IPS-NIHi11 (cell line): Measurements from ENCODE around the gene NHEJ1.
A peak's percentile ranks its signal among the peaks of the same experiment; 100 is the strongest.

Source experiments
- DNase-seq: peaks from one replicate; pipeline ENCODE4 v3.0.0; 2012; ENCODE audit warnings: mixed read lengths, low spot score

NHEJ1 gene

GRCh38 chr2:219057709-219058540 is 102.7 kb downstream of the NHEJ1 start:
- peak; percentile 94 for DNase-seq

DNA sequence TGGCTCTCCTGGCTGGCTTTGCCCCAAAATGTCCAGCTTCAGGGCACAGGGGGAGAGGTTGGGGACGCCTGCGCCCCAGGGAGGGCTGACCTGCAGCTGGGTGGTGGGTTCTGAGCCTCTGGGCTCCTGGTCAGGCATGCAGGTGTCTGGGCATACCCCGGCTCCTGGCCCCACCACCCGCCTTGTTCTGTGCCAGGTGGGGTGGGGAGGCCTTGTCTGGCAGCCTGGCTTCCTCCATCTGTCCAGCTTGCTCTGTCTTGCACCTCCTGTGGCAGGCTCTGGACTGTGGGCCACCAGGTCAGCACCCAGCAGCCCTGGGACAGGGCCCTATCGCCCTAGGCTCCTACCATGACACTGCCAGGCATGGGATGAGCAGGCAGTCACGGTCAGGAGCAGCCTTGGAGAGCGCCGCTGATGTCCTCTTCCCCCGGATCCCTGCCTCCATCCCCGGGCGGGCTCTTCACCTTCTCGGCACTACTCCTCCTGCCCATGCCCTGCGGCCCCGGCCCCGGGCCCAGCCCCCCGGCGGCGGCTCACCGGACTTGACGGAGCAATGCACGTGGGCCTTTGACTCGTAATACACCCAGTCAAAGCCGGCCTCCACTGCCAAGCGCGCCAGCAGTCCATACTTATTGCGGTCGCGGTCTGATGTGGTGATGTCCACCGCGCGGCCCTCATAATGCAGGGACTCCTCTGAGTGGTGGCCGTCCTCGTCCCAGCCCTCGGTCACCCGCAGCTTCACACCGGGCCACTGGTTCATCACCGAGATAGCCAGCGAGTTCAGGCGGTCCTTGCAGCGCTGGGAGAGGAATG is 103.5 kb downstream of the NHEJ1 start:
- DNase-seq = peak; percentile 30

DNA sequence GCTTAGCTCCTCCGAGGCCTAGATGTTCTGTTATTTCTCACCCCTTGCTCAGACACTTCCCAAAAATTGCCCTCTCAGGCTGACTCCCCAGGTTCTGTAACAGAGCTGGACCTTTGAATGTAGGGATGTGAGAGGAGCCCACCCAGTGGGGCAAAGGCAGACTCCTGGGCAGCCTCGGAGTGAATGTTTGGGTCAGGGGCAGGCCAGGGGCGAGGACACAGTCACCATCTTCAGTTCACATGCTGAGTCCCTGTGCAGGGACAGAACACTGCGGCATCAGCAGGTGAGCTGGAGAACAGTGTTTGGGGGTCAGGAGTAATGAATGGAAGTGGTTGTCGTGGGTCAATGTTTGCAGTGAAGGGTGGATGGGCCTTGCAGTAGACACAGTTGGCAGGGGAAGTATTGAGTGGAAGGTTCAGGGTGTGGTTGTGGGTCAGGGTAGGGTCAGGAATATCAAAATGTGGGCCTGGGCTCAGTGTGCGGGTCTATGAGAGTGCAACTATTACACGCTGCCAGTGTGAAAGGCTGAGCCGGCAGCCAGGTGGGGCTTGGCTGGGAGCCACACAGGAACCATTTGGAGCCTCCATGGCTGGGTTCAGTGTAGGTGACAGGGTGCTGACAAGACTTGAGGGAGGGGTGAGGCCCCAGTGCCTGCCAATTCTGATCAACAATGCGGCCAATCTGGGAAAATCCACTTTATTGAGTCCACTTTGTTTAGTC is 104.3 kb downstream of the NHEJ1 start:
- no peak for DNase-seq

DNA sequence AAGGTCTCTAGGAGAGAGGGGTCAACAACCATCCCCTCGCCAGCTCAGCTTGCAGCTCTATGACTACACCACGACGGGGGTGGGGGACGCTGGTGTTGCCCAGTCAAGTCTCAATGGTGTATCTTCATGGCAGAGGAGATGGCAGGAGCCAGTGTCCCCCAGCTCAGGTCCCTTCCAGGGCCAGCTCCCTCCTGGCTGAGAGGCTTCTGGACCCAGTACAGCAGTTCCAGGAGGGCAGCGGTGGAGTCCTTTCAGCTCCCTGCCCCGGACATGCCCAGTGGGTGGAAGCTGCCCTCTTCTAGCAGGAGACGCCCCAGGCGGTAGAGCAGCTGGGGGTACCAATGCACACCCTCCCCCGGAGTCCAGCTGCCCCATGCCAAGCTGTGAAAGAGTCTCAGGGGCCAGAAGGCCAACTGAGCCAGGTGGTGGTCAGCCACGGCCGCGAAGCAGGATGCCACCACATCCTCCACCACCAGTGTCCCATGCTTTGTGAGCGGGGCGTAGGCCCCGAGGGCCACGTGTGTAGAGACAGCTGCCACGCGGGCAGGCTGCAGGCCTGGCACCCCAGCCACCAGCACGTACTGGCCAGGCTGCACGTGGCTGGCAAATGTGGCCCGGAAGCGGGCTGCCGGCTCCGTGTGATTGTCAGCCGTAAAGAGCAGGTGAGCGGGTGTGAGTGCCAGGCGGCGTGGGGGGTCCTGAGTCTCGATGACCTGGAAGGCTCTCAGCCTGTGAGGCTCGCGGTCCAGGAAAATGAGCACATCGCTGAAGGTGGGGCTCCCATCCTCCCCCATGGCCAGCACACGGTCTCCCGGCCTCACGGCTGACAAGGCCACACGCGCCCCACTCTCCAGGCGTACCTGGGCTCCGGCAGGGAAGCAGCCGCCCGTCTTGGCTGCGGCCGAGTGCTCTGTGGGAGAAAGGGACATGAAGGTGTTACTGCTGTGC is 105.4 kb downstream of the NHEJ1 start:
- no peak for DNase-seq

GRCh38 chr2:219049282-219049681 is 111.3 kb downstream of the NHEJ1 start:
- no peak for DNase-seq

GRCh38 chr2:219045937-219046550 is 114.6 kb downstream of the NHEJ1 start:
- DNase-seq = peak; percentile 88

DNA sequence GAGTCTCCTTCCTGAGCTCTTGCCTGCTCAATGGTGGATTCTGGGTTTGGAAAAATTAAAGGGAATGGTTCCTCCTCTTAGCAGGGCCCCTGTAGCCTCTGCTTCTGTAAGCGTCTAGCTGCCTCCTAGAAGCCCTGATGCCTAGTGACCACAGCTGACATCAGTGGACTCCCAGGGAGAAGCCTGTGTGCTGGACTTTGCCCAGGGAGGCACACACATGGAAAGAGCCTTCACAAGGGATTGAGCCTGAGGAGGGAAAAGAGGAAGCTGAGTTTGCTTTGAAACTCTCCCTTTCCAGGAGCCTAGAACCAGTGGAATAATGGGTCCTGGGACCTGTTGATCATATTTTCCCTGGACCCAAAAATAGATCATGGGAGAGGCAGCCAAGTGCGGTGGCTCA is 117.9 kb downstream of the NHEJ1 start:
- no peak for DNase-seq

DNA sequence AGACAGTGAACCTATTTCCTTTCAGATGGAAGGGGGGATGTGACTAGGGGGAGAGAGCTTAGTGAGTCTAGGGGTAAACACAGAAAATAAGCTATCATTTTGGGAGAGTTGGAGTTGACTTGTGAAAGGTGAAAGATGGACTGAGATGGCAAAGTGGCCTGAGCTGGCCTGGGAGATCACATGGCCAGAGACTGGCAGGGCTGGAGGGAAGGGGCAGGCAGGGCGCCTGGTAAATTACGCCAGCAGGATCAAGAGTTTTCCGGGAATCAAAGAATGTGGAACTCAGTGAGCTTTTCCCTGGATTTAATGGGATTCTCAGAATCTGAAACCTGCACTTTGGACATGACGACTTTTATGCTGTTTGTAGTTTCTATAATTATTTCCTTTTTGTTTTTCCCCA is 118.5 kb downstream of the NHEJ1 start:
- DNase-seq = no peak

GRCh38 chr2:219041252-219041651 is 119.4 kb downstream of the NHEJ1 start, which contains the start of gene CFAP65:
Gene CFAP65 (minus strand): TSS chr2:219041516. CDS start chr2:219039048, 2,468 bp downstream.
- DNase-seq = peak; percentile 84

GRCh38 chr2:219038600-219038999 is 122.0 kb downstream of the NHEJ1 start:
- no peak for DNase-seq

DNA sequence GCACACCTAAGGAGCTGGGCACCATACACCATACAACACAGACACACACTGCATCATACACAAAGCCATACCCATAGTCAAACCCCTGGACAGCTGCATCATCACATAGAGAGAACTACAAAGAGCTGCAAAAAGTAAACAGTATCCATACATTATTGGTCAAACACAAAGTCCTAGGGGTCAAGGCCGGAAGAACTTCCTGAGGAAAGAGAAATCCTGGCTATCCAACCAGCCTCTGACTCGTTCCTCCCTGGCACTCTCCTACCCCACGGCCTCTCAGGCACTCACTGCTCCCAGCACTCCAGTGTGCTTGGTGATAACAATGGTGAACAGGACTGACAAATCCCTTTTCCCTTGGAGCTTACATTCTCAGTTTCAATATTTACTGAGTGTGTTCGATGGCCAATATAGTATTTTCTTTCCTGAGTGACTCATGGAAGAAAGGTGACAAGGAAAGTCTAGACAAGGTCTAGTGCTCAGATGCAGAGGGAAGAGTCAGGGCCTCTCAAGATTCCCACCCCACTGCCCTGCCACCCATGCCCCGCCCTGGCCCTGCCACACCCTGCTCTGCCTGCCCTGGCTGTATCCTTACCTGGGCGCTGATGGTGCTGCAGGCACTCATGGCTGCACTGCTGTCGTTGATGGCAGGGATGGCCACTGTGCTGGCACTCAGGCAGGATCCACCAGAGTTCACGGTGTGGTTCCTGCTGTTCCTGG is 122.7 kb downstream of the NHEJ1 start:
- no peak for DNase-seq

DNA sequence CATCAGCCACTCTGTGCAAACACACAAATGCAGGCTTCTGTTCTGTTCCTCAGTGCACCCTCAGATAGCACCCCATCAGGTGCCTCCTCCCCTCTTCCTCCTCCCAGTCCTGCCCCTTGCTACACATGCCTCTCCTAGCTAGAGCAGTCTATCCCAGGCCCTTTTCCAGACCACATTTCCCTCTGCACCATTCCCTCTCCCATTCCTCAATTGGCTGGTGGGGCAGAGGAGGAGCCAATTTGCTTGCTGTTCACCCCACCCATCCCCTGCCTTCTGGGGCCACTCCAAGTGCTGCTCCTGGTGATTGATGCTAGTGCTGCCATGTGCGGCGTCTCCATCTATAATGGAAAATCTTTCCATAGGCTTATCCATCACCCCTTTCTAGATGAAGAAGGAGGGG is 124.7 kb downstream of the NHEJ1 start:
- DNase-seq = no peak

DNA sequence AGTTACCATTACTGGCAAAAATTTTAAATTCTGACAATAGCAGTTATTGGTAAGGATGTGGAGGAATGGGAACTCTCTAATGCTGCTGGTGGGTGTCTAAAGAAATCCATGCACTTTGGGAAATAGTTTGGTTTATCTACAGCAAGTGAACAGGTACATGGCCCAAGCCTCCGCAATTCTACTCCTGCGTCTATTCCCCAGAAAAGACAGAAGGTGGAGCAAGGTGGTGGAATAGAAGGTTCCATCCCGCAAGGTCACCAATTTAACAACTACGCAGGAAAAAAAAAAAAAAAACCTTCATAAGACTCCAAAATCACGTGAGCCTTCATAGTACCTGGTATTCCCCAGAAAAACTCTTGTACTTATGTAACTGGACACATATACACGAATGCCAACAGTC is 125.8 kb downstream of the NHEJ1 start:
- DNase-seq = no peak

DNA sequence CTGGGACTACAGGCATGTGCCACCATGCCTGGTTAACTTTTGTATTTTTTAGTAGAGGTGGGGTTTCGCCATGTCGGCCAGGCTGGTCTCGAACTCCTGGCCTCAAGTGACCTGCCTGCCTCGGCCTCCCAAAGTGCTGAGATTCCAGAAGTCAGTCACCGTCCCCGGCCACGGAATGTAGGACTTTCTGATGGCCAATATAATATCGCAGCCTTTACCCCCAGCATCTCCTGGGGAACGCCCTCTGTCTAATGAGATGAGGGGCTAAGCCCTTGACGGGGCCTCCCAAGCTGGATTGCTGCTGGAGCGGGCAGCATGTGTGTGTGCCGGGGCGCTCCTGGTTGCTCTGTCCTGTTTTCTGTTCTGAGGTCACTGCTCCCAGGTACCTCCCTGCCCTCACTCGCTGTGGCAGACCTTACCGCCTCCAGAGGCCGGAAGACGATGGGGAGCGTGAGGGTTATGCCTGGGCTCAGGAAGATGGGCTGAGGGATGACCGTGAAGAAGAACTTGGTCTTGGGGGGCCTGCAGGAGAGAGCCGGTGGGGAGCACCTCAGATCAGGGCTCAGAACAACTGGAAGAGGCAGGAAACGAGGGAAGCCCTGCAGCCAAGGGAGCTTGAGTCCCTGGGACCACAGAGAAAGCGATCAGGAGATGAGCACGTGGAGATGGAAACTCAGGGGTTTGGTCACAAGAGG is 128.4 kb downstream of the NHEJ1 start:
- no peak for DNase-seq

- no peak for DNase-seq
Measured at GRCh38 chr2:219031005-219031738, 129.4 kb downstream of the NHEJ1 start.

DNA sequence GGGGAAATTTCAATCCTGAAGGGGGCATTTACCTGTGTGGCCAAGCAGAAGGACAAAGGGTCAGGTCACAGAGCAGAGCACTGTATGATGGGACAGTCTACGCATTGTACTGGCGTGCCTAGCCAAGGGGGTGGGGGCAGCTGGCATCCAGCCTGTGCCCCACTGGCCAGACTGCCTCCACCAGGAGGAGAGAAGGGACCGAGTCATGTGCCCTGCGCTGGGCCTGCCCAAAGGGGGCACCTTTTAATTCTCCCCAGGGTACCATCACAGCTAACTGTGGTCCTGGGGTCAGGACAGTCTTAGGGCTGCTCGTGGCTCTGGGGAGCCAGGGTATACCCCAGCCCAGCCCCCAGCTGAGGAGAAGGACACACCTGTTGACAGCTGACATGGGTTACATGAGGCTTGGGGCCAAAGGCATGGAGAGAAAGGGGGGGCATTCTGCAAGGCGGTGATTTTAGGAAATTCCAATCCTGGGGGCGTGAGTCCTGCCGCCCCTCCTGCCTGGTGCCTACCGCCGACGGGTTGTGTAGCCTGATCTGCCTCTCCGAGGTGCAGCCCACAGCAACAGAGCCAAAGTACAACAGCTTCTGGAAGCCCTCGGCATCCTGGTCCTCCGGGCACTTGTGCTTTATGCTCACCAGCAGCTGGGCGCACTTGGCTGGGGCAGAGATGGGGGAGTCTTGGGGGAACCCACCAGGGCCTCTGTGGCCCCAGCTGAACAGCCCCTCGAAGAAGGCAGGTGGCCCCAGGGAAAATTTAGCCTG is 130.3 kb downstream of the NHEJ1 start:
- DNase-seq = no peak

- DNase-seq = peak; percentile 89
Measured at GRCh38 chr2:219029829-219030165, 130.8 kb downstream of the NHEJ1 start.
